Measurements from ENCODE around the gene SLC22A1. TPM values are rescaled to one million over a fixed set of nuclear protein-coding genes. Genes with fewer than 3 reads are reported as not detected.

Gene SLC22A1
- total RNA-seq, 1 experiment from 2014 or later = 1.2 TPM

DNA sequence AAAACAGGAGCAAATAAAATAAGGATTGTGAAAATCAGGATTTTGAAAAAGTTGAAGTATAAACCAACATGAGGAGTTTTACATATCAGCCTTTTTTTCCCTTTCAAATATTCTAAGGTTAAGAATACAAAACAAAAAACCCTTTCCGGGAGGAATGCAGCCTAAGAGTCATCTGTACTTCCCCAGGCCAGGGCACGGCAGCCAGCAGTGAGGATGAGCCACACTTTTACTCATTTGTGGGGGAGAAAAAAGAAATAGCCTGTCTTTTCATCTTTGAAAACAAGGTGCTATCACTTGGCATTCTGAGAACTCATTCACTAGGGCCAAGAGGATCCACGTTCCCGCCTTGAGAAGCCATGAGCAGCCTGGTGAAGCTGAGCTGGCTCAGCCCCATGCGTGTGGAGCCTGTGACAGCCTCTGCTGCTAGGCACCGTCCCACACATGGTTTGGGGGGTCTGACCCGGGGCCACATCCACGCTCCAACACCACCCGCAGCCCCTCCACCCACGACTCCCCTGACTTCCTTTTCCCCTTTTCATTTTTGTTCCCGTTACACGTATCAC, 11.2 kb downstream of the SLC22A1 start:
- Mint-ChIP-seq H3K9me3 (no peaks in the 10 kb centered on the region), H3K4me1 (peaks cover 32% of the 10 kb centered on the region), H3K36me3 (no peaks in the 10 kb centered on the region), H3K27ac (no peak overlapping the region), H3K27me3 (ENCODE audit: low read depth) (peaks cover 51% of the 10 kb centered on the region), H3K4me3 (0 out of 2 replicates have a peak overlapping the region, but pooled peaks have one; percentile 8)
- POLR2A ChIA-PET = no interaction called here
- no peak for TF ChIP-seq PRDM15 (CRISPR knock-in tag; IDR thresholded peaks at IDR 0.05)
- TF ChIP-seq, protein P1, sequence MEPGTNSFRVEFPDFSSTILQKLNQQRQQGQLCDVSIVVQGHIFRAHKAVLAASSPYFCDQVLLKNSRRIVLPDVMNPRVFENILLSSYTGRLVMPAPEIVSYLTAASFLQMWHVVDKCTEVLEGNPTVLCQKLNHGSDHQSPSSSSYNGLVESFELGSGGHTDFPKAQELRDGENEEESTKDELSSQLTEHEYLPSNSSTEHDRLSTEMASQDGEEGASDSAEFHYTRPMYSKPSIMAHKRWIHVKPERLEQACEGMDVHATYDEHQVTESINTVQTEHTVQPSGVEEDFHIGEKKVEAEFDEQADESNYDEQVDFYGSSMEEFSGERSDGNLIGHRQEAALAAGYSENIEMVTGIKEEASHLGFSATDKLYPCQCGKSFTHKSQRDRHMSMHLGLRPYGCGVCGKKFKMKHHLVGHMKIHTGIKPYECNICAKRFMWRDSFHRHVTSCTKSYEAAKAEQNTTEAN (CRISPR knock-in tag; IDR thresholded peaks at IDR 0.05) = no peak
- no peak for TF ChIP-seq NFATC4 (CRISPR knock-in tag; IDR thresholded peaks at IDR 0.05)
- no peak for TF ChIP-seq SP1 (CRISPR knock-in tag; conservative IDR thresholded peaks at IDR 0.05)
- TF ChIP-seq ZNF219 (CRISPR knock-in tag; IDR thresholded peaks at IDR 0.05; ENCODE audit: borderline replicate concordance) = no peak
- no peak for TF ChIP-seq ZNF671 (CRISPR knock-in tag; IDR thresholded peaks at IDR 0.05)
- TF ChIP-seq SOX15 (CRISPR knock-in tag; IDR thresholded peaks at IDR 0.05) = no peak
- no peak for TF ChIP-seq RELA (CRISPR knock-in tag; IDR thresholded peaks at IDR 0.05; ENCODE audit: borderline replicate concordance)
- no peak for TF ChIP-seq E2F5 (CRISPR knock-in tag; IDR thresholded peaks at IDR 0.05)
- TF ChIP-seq ZNF423 (CRISPR knock-in tag; IDR thresholded peaks at IDR 0.05) = no peak
- TF ChIP-seq ZNF512 (CRISPR knock-in tag; IDR thresholded peaks at IDR 0.05; ENCODE audit: borderline replicate concordance) = no peak
- TF ChIP-seq STAT6 (CRISPR knock-in tag; conservative IDR thresholded peaks at IDR 0.05; ENCODE audit: low read depth) = no peak
- TF ChIP-seq IRF2 (CRISPR knock-in tag; IDR thresholded peaks at IDR 0.05; ENCODE audit: borderline replicate concordance, low read depth) = no peak
- TF ChIP-seq, protein P2, sequence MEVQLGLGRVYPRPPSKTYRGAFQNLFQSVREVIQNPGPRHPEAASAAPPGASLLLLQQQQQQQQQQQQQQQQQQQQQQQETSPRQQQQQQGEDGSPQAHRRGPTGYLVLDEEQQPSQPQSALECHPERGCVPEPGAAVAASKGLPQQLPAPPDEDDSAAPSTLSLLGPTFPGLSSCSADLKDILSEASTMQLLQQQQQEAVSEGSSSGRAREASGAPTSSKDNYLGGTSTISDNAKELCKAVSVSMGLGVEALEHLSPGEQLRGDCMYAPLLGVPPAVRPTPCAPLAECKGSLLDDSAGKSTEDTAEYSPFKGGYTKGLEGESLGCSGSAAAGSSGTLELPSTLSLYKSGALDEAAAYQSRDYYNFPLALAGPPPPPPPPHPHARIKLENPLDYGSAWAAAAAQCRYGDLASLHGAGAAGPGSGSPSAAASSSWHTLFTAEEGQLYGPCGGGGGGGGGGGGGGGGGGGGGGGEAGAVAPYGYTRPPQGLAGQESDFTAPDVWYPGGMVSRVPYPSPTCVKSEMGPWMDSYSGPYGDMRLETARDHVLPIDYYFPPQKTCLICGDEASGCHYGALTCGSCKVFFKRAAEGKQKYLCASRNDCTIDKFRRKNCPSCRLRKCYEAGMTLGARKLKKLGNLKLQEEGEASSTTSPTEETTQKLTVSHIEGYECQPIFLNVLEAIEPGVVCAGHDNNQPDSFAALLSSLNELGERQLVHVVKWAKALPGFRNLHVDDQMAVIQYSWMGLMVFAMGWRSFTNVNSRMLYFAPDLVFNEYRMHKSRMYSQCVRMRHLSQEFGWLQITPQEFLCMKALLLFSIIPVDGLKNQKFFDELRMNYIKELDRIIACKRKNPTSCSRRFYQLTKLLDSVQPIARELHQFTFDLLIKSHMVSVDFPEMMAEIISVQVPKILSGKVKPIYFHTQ (CRISPR knock-in tag; IDR thresholded peaks at IDR 0.05) = no peak
- no peak for TF ChIP-seq TEAD4 (CRISPR knock-in tag; IDR thresholded peaks at IDR 0.05)
- no peak for TF ChIP-seq CBFB (CRISPR knock-in tag; IDR thresholded peaks at IDR 0.05; ENCODE audit: low read depth)
- no peak for TF ChIP-seq GRHL2 (CRISPR knock-in tag; IDR thresholded peaks at IDR 0.05; ENCODE audit: insufficient replicate concordance, severe bottlenecking)
- TF ChIP-seq HMGXB4 (CRISPR knock-in tag; IDR thresholded peaks at IDR 0.05) = no peak
- DNase-seq (ENCODE audit: low spot score) = no peak
- peak; percentile 11 for ATAC-seq
- CTCF ChIA-PET = interaction anchor here (1.8 kb wide), 1 partner anchor 164 kb away, joined by 6 read pairs; no protein-coding TSS in a partner anchor
